HCT116 (cell line): ENCODE data around the gene TEFM.
"Not testable (repeated sequence)": the region's sequence is repeated elsewhere in the genome, so short reads cannot be mapped to it uniquely, and the experiment has no call there.

Source experiments
- CEBPB ChIP-seq: IDR thresholded peaks from 2 replicates; pipeline ENCODE4 v1.6.1; 2012; ENCODE audit warnings: low read depth
- ELF1 ChIP-seq: IDR thresholded peaks from 2 replicates; pipeline ENCODE4 v1.6.1; 2012; ENCODE audit warnings: low read depth, borderline replicate concordance

GRCh38 chr17:30931582-30931981, 25.5 kb upstream of the TEFM start:
- not testable (repeated sequence) for TF ChIP-seq CEBPB, ELF1
